HG03196 (cell line): ENCODE data around the gene PDLIM4.

Experiments used
- ATAC-seq: cut with Tn5 transposase; IDR thresholded peaks from one replicate; pipeline ENCODE4 v1.9.1; 2021; ENCODE audit not compliant: unreplicated experiment

Gene PDLIM4

GRCh38 chr5:132280371-132281240 is 23.1 kb downstream of the PDLIM4 start:
- ATAC-seq, result no peak

GRCh38 chr5:132281856-132282614 is 24.5 kb downstream of the PDLIM4 start:
- no peak for ATAC-seq

GRCh38 chr5:132283423-132284043 is 26.0 kb downstream of the PDLIM4 start:
- no peak for ATAC-seq

DNA sequence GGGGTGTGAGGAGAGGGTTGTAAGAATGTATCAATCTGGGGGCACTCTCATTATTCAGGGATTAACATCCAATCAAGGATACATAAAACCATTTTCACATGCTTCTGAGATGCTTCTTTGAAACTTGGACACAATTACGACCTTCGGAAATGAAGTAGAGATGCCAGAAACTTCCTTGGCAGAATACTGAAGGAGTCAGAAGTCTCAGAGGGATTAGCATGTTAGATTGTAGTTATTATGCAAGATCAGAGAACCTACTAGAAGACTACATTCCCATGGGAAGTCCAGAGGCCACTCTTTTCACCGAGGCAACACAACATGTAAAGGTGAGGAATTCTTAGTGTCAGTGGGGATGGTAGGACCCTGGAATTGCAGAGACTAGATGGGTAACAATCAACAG is 31.6 kb downstream of the PDLIM4 start:
- no peak for ATAC-seq

DNA sequence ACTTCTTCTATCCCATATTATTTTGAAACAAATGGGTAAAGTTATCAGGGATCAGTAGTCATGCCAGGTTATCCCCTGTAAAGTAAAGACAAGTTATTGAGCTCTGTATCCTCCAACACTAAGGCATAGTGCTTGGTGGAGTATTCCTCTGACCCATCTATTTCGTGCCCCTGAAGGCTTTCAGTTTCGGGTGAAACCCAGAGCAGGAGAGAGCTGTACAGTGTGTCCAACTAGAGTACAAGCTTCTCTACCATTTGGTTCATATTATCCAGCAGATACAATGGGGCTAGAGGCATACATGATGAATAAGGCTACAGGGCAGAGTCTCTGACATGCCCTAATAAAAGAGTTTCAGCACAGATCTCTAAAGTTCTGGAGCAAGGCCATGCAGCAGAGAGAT is 33.5 kb downstream of the PDLIM4 start:
- ATAC-seq, result no peak

GRCh38 chr5:132293066-132293991 is 35.8 kb downstream of the PDLIM4 start:
- peak; percentile 39 for ATAC-seq

- ATAC-seq, result peak; percentile 65
These were observed 36.7 kb downstream of the PDLIM4 start, which contains the start of gene SLC22A4 for GRCh38 chr5:132293992-132294727. Gene SLC22A4, plus strand, starts transcription at chr5:132294394. Its CDS starts 223 bp downstream, at chr5:132294617.

DNA sequence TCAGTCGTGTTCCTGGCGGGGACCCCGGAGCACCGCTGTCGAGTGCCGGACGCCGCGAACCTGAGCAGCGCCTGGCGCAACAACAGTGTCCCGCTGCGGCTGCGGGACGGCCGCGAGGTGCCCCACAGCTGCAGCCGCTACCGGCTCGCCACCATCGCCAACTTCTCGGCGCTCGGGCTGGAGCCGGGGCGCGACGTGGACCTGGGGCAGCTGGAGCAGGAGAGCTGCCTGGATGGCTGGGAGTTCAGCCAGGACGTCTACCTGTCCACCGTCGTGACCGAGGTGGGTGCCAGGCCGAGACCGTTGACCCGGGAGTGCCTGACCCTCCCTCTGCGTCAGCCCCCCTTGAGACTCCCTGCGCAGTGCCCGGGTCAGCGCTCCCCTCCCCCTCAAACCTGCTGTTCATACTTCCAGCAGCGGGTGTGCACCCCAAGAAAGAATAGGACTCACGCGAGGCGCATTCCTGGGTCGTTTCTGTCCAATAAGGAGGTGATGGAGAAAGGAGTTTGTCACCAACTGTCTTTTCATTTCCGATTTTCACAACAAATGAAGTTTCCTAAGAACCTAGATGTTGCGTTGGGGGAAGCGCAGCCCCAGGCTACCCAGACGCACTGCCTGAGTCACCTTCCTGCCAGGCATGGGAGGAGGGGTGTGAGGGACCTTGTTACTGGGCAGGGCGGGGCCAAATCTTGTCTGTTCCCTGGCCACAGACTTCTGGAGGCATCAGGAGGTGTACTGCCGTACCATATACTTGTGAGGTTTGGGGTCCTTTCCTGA is 37.4 kb downstream of the PDLIM4 start:
- peak; percentile 3 for ATAC-seq

DNA sequence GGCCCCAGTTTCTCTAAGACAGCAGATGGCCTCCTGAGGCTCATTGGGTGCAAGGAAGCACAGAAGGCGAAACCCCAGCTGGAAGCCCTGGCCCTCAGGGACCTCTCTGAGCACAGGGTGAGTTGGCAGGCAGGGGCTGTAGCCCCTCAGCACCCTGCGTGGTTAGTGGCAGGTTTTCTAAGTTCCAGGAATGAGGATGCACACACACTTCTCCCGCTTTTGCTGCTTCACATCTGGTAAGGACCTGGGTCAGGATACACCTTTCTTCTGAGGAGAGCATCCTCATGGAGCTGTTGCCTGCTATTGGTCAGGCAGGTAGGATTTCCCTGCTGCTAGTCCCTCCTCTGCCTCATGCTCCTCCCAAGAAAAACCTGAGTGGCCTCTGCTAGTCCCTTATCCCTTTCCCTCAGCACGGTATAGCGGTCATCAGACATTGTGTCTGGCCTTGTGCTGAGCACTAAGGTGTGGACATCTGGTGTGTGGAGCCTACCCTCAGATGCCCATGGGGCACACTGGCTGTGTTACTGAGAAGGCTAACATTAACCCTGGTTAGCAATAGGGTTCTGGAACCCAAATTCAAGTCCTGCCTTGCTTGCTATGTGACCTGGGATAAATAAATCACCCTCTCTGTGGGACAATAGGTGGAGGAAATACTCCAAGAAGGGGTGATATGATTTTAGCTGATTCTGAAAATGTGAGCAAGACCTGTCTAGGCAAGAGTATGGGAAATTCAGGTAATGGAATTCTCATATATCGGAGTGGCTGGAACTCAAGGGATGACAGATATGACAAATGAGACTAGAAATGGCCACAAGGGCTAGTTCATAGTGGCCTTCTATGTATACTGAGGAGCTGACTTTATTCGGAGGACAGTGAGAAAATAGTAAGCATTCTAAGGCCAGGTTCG is 38.3 kb downstream of the PDLIM4 start:
- ATAC-seq, result no peak

- ATAC-seq, result no peak
These were observed 39.0 kb downstream of the PDLIM4 start for GRCh38 chr5:132296412-132297016.

DNA sequence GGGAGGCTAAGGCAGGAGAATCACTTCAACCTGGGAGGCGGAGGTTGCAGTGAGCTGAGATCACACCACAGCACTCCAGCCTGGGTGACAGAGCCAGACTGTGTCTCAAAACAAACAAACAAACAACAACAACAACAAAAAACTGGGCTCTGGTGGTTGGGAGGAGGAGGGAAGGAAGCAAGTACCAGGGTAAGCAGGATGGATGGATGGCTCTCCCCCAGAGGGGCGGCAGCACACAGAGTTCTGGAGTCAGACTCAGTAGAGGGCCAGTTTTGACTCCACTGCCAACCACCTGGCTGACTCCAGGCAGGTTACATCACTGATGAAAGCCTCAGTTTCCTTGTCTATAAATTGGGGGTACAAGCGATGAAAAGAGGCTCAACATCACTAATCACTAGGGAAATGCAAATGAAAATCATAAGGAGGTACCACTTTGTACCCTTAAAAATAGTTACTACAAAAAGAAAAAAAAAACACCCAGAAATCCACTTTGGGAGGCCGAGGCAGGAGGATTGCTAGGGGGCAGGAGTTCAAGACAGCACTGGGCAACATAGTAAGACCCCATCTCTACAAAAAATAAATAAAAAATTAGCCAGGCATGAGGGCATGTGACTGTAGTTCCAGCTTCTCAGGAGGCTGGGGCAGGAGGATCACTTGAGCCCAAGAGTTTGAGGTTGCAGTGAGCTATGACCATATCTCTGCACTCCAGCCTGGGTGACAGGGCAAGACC is 39.9 kb downstream of the PDLIM4 start:
- no peak for ATAC-seq

- ATAC-seq, result no peak
These were observed 41.1 kb downstream of the PDLIM4 start for GRCh38 chr5:132298298-132299212.

DNA sequence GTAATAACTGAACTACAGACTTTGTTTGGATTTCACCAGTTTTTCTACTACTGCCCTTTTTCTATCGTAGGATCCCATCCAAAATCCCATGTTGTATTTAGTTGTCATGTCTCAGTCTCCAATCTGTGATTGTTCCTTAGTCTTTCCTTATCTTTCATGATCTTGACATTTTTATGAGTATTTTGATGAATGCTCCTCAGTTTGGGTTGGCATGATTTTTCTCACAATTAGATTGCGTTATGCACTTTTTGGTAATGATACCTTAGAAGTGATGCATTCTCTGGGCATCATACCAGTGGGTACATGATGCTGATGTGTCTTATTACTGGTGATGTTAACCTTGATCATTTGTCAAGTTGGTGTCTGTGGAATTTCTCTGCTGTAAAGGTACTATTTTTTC is 42.4 kb downstream of the PDLIM4 start:
- no peak for ATAC-seq

- ATAC-seq, result no peak
These were observed 43.3 kb downstream of the PDLIM4 start for GRCh38 chr5:132300577-132301343.
